ENCODE data around the gene PCDHB8.
A peak's percentile ranks its signal among the peaks of the same experiment; 100 is the strongest.
"Not testable (repeated sequence)": the region's sequence is repeated elsewhere in the genome, so short reads cannot be mapped to it uniquely, and the experiment has no call there.

PCDHB8 gene

DNA sequence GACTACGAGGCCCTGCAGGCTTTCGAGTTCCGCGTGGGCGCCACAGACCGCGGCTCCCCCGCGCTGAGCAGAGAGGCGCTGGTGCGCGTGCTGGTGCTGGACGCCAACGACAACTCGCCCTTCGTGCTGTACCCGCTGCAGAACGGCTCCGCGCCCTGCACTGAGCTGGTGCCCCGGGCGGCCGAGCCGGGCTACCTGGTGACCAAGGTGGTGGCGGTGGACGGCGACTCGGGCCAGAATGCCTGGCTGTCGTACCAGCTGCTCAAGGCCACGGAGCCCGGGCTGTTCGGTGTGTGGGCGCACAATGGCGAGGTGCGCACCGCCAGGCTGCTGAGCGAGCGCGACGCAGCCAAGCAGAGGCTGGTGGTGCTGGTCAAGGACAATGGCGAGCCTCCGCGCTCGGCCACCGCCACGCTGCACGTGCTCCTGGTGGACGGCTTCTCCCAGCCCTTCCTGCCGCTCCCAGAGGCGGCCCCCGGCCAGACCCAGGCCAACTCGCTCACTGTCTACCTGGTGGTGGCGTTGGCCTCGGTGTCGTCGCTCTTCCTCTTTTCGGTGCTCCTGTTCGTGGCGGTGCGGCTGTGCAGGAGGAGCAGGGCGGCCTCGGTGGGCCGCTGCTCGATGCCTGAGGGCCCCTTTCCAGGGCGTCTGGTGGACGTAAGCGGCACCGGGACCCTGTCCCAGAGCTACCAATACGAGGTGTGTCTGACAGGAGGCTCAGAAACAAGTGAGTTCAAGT lies 6.7 kb downstream of the PCDHB8 start:
- DNase-seq: not testable (repeated sequence)

DNA sequence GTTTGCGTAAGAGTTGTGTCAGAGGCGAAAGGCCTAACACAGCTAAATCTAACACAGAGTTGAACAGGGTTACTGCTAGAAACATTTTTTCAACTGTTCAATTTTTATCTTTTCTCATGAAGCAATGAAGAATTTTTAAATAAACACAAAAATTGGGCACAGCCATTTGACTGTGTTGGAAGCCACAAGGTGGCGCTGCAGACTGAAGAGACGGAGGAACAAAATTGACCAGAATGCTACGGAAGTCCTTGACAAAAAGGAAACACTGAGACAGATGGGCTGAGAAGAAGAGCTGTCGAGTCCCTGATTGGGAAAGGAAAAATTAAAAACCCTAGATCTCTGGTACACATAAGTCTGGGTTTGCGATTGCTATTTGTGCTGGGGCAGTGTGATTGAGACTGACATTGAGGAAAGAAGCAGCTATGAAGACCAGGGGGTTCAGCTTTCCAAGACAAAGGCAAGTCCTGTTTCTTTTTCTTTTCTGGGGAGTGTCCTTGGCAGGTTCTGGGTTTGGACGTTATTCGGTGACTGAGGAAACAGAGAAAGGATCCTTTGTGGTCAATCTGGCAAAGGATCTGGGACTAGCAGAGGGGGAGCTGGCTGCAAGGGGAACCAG lies 9.4 kb downstream of the PCDHB8 start, which contains the start of gene PCDHB9:
Gene PCDHB9, plus strand, starts transcription at position 265 of the 616 bp plus-strand sequence. Its CDS starts 158 bp downstream, at position 423.
- DNase-seq: peak in 1 of 58 donors; percentile 8

DNA sequence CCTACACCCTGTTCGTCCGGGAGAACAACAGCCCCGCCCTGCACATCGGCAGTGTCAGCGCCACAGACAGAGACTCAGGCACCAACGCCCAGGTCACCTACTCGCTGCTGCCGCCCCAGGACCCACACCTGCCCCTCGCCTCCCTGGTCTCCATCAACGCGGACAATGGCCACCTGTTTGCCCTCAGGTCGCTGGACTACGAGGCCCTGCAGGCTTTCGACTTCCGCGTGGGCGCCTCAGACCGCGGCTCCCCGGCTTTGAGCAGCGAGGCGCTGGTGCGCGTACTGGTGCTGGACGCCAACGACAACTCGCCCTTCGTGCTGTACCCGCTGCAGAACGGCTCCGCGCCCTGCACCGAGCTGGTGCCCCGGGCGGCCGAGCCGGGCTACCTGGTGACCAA lies 11.1 kb downstream of the PCDHB8 start:
- not testable (repeated sequence) for DNase-seq

DNA sequence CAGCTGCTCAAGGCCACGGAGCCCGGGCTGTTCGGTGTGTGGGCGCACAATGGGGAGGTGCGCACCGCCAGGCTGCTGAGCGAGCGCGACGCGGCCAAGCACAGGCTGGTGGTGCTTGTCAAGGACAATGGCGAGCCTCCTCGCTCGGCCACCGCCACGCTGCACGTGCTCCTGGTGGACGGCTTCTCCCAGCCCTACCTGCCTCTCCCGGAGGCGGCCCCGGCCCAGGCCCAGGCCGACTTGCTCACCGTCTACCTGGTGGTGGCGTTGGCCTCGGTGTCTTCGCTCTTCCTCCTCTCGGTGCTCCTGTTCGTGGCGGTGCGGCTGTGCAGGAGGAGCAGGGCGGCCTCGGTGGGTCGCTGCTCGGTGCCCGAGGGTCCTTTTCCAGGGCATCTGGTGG lies 11.5 kb downstream of the PCDHB8 start:
- DNase-seq: not testable (repeated sequence)

DNA sequence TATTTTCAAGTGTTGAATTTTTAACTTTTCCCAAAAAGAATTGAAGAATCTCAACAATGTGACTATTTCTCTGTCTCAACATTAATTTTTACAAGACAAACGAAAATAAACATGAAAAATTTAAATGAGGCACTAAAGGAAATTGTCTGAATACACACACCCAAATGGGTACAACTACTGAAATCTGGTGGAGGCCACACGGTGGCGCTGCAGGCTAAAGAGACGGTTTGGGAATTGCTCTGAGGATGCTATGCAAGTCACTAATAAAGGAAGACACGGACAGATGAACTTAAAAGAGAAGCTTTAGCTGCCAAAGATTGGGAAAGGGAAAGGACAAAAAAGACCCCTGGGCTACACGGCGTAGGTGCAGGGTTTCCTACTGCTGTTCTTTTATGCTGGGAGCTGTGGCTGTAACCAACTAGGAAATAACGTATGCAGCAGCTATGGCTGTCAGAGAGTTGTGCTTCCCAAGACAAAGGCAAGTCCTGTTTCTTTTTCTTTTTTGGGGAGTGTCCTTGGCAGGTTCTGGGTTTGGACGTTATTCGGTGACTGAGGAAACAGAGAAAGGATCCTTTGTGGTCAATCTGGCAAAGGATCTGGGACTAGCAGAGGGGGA lies 14.6 kb downstream of the PCDHB8 start, which contains the start of gene PCDHB10:
Gene PCDHB10, plus strand, starts transcription at position 244 of the 616 bp plus-strand sequence. Its CDS starts 200 bp downstream, at position 444.
- peak in 8 of 58 donors; percentile 3 to 26 (median 14) for DNase-seq

DNA sequence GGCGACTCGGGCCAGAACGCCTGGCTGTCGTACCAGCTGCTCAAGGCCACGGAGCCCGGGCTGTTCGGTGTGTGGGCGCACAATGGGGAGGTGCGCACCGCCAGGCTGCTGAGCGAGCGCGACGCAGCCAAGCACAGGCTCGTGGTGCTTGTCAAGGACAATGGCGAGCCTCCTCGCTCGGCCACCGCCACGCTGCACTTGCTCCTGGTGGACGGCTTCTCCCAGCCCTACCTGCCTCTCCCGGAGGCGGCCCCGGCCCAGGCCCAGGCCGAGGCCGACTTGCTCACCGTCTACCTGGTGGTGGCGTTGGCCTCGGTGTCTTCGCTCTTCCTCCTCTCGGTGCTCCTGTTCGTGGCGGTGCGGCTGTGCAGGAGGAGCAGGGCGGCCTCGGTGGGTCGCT lies 16.7 kb downstream of the PCDHB8 start:
- DNase-seq: not testable (repeated sequence)

DNA sequence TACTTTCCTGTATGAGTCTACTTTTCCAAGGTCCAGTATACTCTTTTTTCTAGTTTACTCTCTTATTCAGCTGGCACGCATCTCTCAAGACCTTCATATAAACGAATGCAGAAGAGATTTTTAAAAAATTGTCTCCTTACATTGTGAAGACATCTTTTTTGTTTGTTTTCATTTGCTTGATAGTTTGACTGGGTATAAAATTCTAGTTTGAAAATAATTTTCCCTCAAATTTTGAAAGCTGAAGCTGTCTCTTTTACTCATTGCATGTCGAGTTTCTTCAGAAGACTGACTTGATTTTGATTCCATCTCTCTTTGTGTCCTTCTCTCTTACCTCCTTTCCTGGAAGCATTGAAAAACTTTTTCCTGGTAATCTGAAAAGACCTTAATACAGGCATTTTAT lies 18.8 kb downstream of the PCDHB8 start:
- DNase-seq: no peak

DNA sequence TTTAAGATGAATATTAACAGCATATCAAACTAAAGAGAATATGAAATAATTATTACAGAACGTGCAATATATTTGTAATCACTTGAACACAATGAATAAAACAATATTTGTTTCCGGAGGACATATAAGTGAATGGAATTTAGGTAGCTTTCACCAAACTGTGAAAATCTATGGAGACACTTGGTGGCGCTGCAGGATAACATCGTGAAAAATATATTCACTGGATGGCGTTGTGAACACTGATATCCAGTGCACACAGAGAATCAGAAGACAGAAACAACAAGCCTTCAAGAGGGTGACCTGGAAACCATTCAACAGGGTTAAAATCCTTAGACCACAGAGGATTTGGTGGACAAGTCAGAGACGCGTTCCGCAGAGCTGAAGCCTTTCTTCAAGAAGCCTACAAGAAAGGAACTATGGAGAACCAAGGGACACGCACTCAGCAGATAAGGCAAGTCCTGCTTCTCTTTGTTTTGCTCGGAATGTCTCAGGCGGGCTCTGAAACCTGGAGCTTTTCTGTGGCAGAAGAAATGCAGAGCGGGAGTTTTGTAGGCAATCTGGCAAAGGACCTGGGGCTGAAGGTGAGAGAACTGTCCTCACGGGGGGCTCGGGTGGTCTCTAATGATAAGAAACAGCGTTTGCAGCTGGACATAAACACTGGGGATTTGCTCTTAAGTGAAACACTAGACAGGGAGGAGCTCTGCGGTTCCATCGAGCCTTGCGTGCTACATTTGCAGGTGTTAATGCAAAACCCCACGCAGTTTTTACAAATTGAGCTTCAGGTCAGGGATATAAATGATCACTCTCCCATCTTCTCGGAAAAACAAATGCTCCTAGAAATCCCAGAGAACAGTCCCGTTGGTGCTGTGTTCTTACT lies 22.0 kb downstream of the PCDHB8 start, which contains the start of gene PCDHB11:
Gene PCDHB11, plus strand, starts transcription at position 269 of the 877 bp plus-strand sequence. Its CDS starts 148 bp downstream, at position 417.
- no peak for DNase-seq

DNA sequence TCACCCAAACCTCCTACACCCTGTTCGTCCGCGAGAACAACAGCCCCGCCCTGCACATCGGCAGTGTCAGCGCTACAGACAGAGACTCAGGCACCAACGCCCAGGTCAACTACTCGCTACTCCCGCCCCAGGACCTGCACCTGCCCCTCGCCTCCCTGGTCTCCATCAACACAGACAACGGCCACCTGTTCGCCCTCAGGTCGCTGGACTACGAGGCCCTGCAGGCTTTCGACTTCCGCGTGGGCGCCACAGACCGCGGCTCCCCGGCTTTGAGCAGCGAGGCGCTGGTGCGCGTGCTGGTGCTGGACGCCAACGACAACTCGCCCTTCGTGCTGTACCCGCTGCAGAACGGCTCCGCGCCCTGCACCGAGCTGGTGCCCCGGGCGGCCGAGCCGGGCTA lies 23.5 kb downstream of the PCDHB8 start:
- not testable (repeated sequence) for DNase-seq

DNA sequence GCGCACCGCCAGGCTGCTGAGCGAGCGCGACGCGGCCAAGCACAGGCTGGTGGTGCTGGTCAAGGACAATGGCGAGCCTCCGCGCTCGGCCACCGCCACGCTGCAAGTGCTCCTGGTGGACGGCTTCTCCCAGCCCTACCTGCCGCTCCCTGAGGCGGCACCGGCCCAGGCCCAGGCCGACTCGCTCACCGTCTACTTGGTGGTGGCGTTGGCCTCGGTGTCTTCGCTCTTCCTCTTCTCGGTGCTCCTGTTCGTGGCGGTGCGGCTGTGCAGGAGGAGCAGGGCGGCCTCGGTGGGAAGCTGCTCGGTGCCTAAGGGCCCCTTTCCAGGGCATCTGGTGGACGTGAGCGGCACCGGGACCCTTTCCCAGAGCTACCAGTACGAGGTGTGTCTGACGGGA lies 24.1 kb downstream of the PCDHB8 start:
- not testable (repeated sequence) for DNase-seq

DNA sequence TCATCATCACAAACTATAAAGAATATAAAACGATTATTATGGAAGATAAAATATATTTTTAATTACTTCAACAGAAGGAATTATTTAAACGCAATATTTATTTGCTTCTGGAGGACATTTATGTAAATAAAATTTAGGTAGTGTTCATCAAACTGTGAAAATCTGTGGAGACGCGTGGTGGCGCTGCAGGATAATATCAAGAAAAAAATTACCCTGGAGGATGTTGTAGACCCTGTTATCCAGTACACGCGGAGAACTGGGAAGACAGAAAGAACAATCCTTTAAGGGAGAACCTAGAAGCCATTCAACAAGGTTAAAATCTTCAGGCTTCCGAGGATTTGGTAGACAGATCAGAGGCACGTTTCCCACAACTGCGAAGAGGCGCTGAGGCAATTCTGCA lies 30.9 kb downstream of the PCDHB8 start, which contains the start of gene PCDHB12:
Gene PCDHB12, plus strand, starts transcription at position 242 of the 400 bp plus-strand sequence. CDS start 189 bp downstream, outside the sequence.
- DNase-seq: no peak

DNA sequence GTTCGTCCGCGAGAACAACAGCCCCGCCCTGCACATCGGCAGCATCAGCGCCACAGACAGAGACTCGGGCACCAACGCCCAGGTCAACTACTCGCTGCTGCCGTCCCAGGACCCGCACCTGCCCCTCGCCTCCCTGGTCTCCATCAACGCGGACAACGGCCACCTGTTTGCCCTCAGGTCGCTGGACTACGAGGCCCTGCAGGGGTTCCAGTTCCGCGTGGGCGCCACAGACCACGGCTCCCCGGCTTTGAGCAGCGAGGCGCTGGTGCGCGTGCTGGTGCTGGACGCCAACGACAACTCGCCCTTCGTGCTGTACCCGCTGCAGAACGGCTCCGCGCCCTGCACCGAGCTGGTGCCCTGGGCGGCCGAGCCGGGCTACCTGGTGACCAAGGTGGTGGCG lies 32.7 kb downstream of the PCDHB8 start:
- not testable (repeated sequence) for DNase-seq

DNA sequence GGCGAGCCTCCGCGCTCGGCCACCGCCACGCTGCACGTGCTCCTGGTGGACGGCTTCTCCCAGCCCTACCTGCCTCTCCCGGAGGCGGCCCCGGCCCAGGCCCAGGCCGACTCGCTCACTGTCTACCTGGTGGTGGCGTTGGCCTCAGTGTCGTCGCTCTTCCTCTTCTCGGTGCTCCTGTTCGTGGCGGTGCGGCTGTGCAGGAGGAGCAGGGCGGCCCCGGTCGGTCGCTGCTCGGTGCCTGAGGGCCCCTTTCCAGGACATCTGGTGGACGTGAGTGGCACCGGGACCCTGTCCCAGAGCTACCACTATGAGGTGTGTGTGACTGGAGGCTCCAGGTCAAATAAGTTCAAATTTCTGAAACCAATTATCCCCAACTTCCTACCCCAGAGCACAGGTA lies 33.3 kb downstream of the PCDHB8 start:
- DNase-seq: not testable (repeated sequence)

DNA sequence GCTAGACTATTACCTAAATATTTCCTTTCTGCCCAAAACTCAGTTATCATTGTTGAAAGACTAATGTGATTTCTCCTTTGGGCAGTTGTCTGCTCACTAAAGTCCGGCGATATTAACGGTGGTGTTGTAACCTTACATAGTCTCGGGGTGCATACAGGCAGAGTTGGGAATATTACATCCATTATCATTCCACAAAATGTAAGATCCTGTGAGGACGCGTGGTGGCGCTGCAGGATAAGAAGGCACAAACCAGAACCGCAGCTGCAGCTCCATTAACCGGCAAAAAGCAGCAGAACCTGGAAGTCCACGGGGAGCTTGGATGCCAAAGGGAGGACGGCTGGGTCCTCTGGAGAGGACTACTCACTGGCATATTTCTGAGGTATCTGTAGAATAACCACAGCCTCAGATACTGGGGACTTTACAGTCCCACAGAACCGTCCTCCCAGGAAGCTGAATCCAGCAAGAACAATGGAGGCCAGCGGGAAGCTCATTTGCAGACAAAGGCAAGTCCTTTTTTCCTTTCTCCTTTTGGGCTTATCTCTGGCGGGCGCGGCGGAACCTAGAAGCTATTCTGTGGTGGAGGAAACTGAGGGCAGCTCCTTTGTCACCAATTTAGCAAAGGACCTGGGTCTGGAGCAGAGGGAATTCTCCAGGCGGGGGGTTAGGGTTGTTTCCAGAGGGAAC lies 36.2 kb downstream of the PCDHB8 start, which contains the start of gene PCDHB13:
Gene PCDHB13, plus strand, starts transcription at position 264 of the 684 bp plus-strand sequence. Its CDS starts 205 bp downstream, at position 469.
- peak in 7 of 58 donors; percentile 1 to 12 (median 10) for DNase-seq

DNA sequence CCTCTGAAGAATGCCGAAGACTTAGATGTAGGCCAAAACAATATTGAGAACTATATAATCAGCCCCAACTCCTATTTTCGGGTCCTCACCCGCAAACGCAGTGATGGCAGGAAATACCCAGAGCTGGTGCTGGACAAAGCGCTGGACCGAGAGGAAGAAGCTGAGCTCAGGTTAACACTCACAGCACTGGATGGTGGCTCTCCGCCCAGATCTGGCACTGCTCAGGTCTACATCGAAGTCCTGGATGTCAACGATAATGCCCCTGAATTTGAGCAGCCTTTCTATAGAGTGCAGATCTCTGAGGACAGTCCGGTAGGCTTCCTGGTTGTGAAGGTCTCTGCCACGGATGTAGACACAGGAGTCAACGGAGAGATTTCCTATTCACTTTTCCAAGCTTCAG lies 37.0 kb downstream of the PCDHB8 start:
- DNase-seq: not testable (repeated sequence)

DNA sequence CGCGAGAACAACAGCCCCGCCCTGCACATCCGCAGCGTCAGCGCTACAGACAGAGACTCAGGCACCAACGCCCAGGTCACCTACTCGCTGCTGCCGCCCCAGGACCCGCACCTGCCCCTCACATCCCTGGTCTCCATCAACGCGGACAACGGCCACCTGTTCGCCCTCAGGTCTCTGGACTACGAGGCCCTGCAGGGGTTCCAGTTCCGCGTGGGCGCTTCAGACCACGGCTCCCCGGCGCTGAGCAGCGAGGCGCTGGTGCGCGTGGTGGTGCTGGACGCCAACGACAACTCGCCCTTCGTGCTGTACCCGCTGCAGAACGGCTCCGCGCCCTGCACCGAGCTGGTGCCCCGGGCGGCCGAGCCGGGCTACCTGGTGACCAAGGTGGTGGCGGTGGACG lies 37.9 kb downstream of the PCDHB8 start:
- not testable (repeated sequence) for DNase-seq

DNA sequence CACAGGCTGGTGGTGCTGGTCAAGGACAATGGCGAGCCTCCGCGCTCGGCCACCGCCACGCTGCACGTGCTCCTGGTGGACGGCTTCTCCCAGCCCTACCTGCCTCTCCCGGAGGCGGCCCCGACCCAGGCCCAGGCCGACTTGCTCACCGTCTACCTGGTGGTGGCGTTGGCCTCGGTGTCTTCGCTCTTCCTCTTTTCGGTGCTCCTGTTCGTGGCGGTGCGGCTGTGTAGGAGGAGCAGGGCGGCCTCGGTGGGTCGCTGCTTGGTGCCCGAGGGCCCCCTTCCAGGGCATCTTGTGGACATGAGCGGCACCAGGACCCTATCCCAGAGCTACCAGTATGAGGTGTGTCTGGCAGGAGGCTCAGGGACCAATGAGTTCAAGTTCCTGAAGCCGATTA lies 38.4 kb downstream of the PCDHB8 start:
- not testable (repeated sequence) for DNase-seq

DNA sequence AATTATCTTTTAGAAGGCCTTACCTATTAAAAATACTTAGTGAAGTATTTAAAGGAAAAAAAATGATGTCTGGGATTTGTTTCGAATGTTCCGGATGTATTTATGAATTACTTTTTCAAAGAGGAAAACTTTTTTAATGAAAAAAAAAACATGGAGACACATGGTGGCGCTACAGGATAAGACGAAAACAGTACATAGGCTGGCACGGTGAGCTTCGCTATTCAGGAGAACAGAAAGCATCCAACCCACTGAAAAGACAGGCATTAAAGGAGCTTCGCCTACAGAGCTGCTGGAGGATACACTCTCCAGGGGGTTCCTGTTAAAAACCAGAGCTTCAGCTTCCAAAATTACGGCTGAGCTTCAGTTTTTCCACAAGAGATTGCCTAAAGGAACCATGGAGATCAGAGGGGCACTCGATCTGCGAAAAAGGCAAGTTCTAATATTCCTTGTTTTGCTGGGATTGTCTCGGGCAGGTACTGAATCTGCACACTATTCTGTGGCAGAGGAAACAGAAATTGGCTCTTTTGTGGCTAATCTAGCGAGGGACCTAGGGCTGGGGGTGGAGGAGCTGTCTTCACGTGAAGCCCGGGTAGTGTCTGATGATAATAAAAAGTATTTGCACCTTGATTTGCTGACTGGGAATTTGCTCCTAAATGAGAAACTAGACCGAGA lies 45.7 kb downstream of the PCDHB8 start, which contains the start of gene PCDHB14:
Gene PCDHB14, plus strand, starts transcription at position 232 of the 672 bp plus-strand sequence. Its CDS starts 163 bp downstream, at position 395.
- peak in 1 of 58 donors; percentile 1 for DNase-seq

DNA sequence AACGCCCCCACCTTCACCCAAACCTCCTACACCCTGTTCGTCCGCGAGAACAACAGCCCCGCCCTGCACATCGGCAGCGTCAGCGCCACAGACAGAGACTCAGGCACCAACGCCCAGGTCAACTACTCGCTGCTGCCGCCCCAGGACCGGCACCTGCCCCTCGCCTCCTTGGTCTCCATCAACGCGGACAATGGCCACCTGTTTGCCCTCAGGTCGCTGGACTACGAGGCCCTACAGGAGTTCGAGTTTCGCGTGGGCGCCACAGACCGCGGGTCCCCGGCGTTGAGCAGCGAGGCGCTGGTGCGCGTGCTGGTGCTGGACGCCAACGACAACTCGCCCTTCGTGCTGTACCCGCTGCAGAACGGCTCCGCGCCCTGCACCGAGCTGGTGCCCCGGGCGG lies 47.3 kb downstream of the PCDHB8 start:
- DNase-seq: not testable (repeated sequence)

All from anterior cingulate cortex (tissue), 58 donors.